Activated CD8-positive, alpha-beta T cell treated with anti-CD3 and anti-CD28 coated beads for 36 hours (primary cell): ENCODE results near the gene LAMA3. TPM values are rescaled to one million over a fixed set of nuclear protein-coding genes. Genes with fewer than 3 reads are reported as not detected.

Experiments
- ATAC-seq: fragments of 200-7000 bp; cut with Tn5 transposase; one replicate; pipeline ENCODE4 v1.10.0; 2021; ENCODE audit warnings: mild to moderate bottlenecking, moderate library complexity
- CTCF ChIA-PET: fragments of 350-600 bp; sonication (Branson Sonifier 250); formaldehyde crosslinking; loops from one replicate; lab custom pipeline; 2021; ENCODE audit warnings: antibody characterized with exemption; lab: Charles Lee
- POLR2A ChIA-PET: fragments of 350-600 bp; sonication (Branson Sonifier 250); formaldehyde crosslinking; loops from one replicate; lab custom pipeline; 2021; ENCODE audit warnings: antibody characterized with exemption; lab: Charles Lee
- DNase-seq: peaks from one replicate; pipeline ENCODE4 v3.0.0-alpha.2; 2020
- H3K27ac Mint-ChIP-seq: one replicate; pipeline ENCODE4 v1.8.0; 2021; ENCODE audit warnings: mild to moderate bottlenecking, mixed read lengths
- H3K27me3 Mint-ChIP-seq: one replicate; pipeline ENCODE4 v1.8.0; 2021; ENCODE audit warnings: mixed read lengths
- H3K36me3 Mint-ChIP-seq: one replicate; pipeline ENCODE4 v1.8.0; 2021; ENCODE audit warnings: low read depth, mixed read lengths
- H3K4me1 Mint-ChIP-seq: one replicate; pipeline ENCODE4 v1.8.0; 2021; ENCODE audit warnings: low read depth, mixed read lengths
- H3K4me3 Mint-ChIP-seq: one replicate; pipeline ENCODE4 v1.8.0; 2021; ENCODE audit warnings: mild to moderate bottlenecking, moderate library complexity, mixed read lengths
- H3K9me3 Mint-ChIP-seq: one replicate; pipeline ENCODE4 v1.8.0; 2021; ENCODE audit warnings: mixed read lengths
- intact Hi-C: fragments of 100-400 bp; cut with micrococcal nuclease; formaldehyde crosslinking; loops from one replicate; pipeline ENCODE4 v1.10.0; 2022
- total RNA-seq, 2 experiments: library from RNA; stranded (reverse); gene quantifications; one replicate each; pipeline ENCODE4 v1.2.3, GENCODE V29; 2021
- TF ChIP-seq, protein P1 (sequence below): fragments of 200-600 bp; IDR thresholded peaks from one replicate; pipeline ENCODE4 v1.8.0; 2022; ENCODE audit warnings: antibody characterized with exemption, mild to moderate bottlenecking

The LAMA3 gene
- total RNA-seq, 2 experiments from 2014 or later, result 0.05 TPM; not detected in 1

DNA sequence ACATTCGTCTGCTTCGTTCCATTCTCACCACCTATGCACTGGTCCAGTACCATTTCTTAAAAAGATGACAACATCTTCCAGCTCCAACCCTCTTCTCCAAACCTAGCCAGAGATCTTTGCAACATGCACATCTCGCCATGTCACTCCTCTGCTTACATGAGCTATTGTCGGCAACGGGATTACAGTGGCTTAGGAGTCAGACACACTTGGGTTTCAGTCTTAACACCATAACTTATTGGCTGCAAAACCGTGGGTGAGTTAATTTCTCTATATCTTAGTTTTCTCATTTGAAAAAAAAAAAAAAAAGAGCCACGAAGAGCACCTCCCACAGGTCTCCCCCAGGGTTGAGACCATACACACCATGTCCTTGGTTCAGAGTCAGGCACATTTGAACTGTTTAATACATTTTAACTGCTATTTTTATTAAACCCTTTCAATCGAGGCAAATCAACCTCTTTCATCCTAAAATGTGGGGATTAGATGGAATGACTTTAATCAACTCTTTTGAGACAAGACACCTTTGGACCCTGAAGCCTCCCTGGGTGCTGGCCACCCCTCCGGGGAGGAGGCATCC is 27.4 kb upstream of the LAMA3 start:
- H3K27ac Mint-ChIP-seq, result no peak overlapping the region
- intact Hi-C loops, result no loop called here
- ChIA-PET CTCF (interaction anchor here (0.6 kb wide), 1 partner anchor 151 kb away, joined by 4 read pairs; no protein-coding TSS in a partner anchor), POLR2A (no interaction called here)
- no peaks in the 10 kb centered on the region for H3K36me3 Mint-ChIP-seq
- ATAC-seq, result peak; percentile 32
- peak overlapping the region; percentile 59 for H3K4me3 Mint-ChIP-seq
- peaks cover 29% of the 10 kb centered on the region for H3K27me3 Mint-ChIP-seq
- H3K9me3 Mint-ChIP-seq, result no peaks in the 10 kb centered on the region
- TF ChIP-seq, protein P1, sequence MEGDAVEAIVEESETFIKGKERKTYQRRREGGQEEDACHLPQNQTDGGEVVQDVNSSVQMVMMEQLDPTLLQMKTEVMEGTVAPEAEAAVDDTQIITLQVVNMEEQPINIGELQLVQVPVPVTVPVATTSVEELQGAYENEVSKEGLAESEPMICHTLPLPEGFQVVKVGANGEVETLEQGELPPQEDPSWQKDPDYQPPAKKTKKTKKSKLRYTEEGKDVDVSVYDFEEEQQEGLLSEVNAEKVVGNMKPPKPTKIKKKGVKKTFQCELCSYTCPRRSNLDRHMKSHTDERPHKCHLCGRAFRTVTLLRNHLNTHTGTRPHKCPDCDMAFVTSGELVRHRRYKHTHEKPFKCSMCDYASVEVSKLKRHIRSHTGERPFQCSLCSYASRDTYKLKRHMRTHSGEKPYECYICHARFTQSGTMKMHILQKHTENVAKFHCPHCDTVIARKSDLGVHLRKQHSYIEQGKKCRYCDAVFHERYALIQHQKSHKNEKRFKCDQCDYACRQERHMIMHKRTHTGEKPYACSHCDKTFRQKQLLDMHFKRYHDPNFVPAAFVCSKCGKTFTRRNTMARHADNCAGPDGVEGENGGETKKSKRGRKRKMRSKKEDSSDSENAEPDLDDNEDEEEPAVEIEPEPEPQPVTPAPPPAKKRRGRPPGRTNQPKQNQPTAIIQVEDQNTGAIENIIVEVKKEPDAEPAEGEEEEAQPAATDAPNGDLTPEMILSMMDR, result no peak
- peaks cover 17% of the 10 kb centered on the region for H3K4me1 Mint-ChIP-seq
- DNase-seq, result no peak

DNA sequence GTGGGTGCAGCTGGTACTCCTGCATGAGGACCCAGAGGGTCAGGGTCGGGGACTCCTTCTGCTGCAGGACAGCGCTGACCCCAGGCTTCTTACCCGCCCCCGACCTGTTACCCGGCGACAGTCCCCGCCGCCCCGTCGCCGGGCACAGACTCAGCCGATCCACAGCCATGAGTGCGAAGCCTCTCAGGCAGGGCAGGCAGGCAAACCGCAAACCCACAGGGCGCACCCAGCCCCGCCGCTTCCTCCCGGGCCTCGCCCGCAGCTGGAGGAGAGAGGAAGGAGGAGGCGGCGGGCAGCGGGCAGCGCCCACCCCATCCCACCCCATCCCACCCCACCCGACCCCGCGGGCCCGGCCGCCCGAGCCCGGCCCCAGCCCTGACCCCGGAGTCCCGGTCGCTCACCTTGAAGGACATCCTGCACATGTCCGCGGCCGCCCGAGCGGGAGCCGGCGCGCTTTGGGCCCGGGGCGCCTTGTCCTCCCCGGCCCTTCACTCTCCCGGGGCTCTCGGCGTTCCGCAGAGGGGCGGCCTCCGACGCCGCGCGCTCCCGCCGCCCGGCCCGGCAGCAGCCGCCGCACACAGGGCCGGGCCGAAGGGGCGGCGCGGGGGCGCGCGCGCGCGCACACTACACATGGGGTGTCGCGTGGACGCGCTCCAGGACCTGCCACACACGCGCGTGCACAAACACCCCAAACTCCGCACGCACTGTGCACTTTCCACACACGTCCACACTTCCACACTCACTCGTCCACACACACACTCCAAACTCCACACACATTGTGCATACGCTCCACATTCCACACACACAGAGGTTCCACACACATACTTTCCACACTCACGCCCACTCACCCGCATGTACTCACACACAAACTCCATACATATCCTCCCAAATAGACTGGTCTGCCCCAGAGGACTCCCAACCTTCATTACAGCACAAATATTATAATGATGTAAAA is 26.7 kb upstream of the LAMA3 start, which contains the start of gene ANKRD29:
Gene ANKRD29 (minus strand): TSS at position 603 of the 955 bp plus-strand sequence. CDS start 181 bp downstream, at position 422.
- Mint-ChIP-seq H3K4me3 (peak within 1 kb of the TSS; percentile 64), H3K4me1 (peaks cover 17% of the 10 kb centered on the region), H3K36me3 (no peaks in the 10 kb centered on the region), H3K27me3 (peaks cover 29% of the 10 kb centered on the region), H3K9me3 (no peaks in the 10 kb centered on the region), H3K27ac (no peak within 1 kb of the TSS)
- intact Hi-C loops, result no loop called here
- peak; percentile 78 for ATAC-seq
- TF ChIP-seq, protein P1, result no peak
- POLR2A ChIA-PET, result interaction anchor here (0.9 to 1.0 kb wide), 2 partner anchors 15 to 89 kb away, joined by 3 read pairs; no protein-coding TSS in a partner anchor
- DNase-seq, result peak; percentile 61
- CTCF ChIA-PET, result interaction anchor here (0.8 to 1.7 kb wide), 2 partner anchors 41 kb away, joined by 4 to 5 read pairs; no protein-coding TSS in a partner anchor

DNA sequence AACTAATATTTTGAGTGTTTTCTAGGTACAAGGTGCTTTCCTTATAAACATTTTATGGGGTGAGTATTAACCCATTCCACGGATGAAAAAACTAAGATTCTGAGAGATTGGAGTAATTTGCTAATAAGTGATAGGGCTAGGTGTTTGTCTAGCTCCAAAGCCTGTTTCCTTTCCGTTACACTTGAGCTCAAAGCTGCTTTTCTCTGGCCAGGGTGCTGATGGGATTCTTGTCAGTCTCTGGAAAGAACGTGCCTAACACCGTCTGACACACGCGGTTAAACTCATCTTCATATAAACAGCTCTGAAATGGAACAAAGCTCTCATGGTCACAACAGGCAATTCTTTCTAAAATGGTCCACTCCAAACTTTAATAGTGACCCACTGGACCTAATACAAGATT is 24.6 kb upstream of the LAMA3 start:
- ATAC-seq, result no peak
- CTCF ChIA-PET, result interaction anchor here (1.0 to 1.3 kb wide), 2 partner anchors 39 to 42 kb away, joined by 3 read pairs; no protein-coding TSS in a partner anchor

DNA sequence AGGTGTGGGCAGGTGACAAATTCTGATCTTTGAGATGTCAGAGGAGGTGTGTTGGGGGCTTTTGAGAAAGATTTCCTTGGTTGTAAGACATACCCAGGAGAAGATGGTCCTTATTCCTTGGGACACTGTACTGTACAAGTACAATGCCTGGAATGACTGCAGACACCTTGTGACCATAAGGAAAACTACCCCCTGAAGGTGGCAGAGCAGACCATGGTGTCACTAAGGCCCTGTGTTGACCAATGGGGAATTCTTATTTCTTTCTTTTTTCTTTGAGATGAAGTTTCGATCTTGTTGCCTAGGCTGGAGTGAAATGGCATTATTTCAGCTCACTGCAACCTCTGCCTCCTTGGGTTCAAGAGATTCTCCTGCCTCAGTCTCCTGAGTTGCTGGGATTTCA is 22.1 kb upstream of the LAMA3 start:
- Mint-ChIP-seq H3K4me1 (peaks cover 9% of the 10 kb centered on the region), H3K9me3 (no peaks in the 10 kb centered on the region), H3K27ac (no peak overlapping the region), H3K36me3 (no peaks in the 10 kb centered on the region), H3K4me3 (no peak overlapping the region), H3K27me3 (peaks cover 10% of the 10 kb centered on the region)
- no peak for DNase-seq
- TF ChIP-seq, protein P1, result no peak
- ChIA-PET POLR2A (no interaction called here), CTCF (interaction anchor here (1.3 kb wide), 1 partner anchor 36 kb away, joined by 4 read pairs; no protein-coding TSS in a partner anchor)
- intact Hi-C loops, result no loop called here
- no peak for ATAC-seq

More for the DNA sequence above, 24.6 kb upstream of the LAMA3 start:
- TF ChIP-seq, protein P1, result no peak
- H3K27ac Mint-ChIP-seq, result no peak overlapping the region
- H3K9me3 Mint-ChIP-seq, result no peaks in the 10 kb centered on the region
- peaks cover 17% of the 10 kb centered on the region for H3K4me1 Mint-ChIP-seq
- intact Hi-C loops, result no loop called here
- DNase-seq, result no peak
- H3K27me3 Mint-ChIP-seq, result peaks cover 27% of the 10 kb centered on the region
- no peak overlapping the region for H3K4me3 Mint-ChIP-seq
- POLR2A ChIA-PET, result no interaction called here
- H3K36me3 Mint-ChIP-seq, result no peaks in the 10 kb centered on the region
